ENCODE measurements around the gene ATG4D.
A peak's percentile ranks its signal among the peaks of the same experiment; 100 is the strongest.
"Not testable (repeated sequence)": the region's sequence is repeated elsewhere in the genome, so short reads cannot be mapped to it uniquely, and the experiment has no call there.

ATG4D gene

DNA sequence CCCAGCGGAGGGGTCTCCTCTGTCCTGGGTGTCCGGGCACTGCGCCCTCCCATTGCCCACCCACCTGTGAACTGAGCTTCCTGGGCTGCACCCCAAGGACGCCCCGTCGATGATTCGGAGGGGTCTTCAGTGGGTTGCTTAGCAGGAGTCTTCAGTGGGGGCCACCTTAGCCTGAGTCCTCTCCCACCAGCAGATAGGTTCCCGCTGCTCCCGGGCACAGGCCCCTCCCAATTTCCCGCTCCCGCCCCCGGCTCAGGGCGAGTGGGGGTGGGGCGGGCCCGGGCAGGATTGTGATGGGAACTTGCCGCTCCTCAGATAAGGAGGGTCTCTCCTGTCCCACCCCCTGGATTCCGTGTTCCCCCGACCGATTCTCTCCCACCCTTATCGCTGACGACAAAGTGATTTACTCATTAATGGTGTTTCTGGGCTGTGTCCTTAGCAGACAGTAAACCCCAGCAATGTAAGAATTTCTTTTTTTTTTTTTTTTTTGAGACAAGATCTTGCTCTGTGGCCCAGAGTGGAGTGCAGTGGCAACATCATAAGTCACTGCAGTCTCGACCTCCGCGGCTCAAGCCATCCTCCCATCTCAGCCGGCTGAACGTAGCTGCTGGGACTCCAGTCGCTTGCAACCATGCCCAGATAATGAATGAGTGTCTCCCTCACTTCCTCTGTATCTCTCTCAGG, 25.8 kb upstream of the ATG4D start:
- Histone ChIP-seq H3K27ac (peak overlapping the region; percentile 27 to 91 (median 76)), H3K4me3 (peak overlapping the region; percentile 42 to 64 (median 53))

DNA sequence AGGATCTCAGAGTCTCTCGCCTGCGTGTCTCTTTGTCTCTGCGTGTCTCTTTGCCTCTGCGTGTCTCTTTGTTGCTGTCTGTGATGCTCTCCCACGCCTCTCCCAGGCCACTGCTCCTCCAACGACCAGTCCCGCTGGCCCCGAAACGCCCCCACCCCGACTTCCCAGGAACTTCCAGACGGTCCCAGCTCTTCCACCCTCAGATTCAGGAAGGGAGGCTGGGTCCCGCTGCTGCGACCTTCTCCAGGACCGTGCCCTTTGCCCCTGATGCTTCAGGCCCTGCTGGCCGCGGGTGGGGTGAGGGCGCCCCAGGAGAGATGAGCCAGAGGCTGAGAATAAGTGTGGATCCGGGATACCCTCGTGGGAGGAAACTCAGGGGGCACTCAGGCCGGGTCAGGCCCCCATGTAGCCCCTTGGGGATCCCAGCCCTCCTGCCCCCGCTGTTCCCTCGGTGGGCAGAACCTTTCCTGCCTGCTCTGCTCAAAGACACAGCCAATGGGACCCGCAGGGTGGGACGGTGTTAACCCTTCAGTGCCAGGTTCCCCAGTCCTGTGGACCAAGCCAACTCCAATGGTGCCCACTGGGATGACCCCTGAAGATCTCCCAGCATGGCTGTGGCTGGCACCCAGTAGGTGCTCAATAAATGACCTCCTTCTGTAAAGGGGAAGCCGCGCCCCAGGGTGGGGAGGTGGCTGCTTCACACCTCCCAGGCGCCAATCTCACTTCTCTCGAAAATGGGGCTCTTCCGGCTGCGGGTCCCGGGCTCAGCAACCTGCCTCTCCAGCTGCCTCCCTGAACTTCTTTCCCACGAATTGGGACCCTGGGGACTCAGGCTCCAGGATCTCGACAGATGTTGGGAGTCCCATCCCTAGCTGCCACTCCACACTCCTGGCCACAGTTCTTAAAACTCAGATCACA, 25.0 kb upstream of the ATG4D start:
- Histone ChIP-seq H3K27ac (peak overlapping the region in 17 of 21 experiments; percentile 11 to 91 (median 80)), H3K4me3 (peak overlapping the region in 1 of 7 experiments; percentile 44)

DNA sequence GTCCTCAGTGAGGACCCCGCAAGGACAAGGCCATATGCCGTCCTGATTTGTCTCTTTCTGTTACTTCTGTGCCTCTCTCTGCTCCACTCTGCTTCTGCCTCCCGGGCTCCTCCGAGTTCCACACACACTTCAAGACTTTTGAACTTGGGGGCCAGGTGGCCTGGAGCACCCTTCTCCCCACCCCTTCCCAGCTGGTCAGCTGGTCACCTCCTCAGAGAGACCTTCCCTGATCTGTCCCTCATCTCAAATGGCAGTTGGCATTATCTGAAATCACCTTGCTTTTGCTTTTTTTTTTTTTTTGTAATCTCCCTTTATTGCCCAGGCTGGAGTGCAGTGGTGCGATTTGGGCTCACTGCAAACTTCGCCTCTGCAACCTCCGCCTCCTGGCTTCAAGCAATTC, 24.3 kb upstream of the ATG4D start:
- H3K4me3 ChIP-seq = no peak overlapping the region
- H3K27ac ChIP-seq = peak overlapping the region in 10 of 21 experiments; percentile 12 to 91 (median 81)

DNA sequence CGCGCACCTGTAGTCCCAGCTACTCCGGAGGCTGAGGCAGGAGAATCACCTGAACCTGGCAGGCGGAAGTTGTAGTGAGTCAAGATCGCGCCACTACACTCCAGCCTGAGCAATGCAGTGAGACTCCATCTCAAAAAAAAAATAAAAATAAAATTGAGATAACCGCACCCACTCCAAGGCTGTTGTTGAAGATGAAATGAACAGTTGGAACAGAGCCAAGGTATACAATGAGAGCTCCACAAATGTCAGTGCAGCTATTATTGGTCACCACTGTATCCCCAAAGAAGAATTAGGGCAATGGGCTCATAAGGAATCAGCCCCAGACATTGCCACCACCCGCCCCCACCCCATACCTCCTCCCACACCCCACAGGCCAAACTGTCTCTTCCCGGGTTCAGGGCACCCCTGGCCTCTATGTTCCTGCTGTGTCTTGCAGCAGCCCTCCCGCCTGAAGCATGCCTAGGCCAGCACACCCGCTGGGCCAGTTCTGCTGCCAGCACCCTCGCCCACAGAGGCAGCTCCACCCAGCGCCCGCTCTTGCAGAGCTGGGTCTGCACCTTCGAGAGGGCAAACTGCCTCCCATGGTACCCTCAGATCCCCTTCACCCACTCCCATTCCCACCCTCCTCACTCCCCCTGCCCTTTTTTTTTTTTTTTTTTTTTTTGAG, 22.9 kb upstream of the ATG4D start:
- H3K27ac ChIP-seq = peak overlapping the region in 13 of 21 experiments; percentile 2 to 82 (median 60)
- no peak overlapping the region for H3K4me3 ChIP-seq

DNA sequence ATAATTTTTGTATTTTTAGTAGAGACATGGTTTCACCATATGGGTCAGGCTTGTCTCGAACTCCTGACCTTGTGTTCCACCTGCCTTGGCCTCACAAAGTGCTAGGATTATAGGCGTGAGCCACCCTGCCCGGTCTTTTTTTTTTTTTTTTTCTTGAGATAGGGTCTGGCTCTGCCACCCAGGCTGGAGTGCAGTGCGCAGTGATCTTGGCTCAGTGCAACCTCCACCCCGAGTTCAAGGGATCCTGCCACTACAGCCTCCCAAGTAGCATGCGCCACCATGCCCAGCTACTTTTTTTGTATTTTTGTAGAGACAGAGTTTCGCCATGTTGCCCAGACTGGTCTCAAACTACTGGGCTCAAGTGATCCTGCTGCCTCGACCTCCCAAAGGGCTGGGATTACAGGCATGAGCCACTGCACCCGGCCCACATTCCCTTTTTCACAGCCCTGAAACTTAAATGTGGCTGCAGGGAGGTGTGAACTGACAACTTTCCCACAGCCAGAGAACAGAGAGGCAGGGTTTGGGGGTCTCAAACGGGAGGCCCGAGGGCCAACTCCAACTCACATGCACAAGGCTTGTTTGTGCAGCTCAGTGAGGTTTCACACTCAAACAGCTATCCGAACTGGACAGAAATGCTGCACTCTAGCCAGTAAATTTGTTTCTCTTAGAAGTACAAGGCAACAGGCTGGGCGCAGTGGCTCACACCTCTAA, 22.1 kb upstream of the ATG4D start:
- no peak overlapping the region for H3K4me3 ChIP-seq
- H3K27ac ChIP-seq = peak overlapping the region in 14 of 21 experiments; percentile 7 to 74 (median 51)

DNA sequence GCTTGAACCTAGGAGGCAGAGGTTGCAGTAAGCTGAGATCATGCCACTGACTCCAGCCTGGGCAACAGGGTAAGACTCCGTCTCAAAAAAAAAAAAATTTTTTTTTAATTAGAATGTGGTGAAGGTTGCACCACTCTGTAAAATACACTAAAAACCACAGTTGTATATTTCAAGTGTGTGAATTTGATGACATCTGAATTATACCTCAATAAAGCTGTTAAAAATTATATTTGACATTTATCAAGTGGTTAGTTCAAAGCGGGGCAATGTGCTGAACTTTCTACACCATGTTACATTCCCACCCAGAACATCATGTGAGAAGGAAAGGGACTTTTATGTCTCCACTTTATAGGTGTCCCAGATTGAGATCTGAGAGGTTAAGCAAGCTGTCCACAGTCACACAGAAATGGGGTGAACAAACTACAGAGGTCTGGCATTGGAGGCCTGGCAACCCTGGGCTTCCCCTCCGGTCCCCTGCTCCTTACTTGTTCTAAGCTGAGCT, 20.5 kb upstream of the ATG4D start:
- H3K27ac ChIP-seq = peak overlapping the region in 2 of 21 experiments; percentile 5 to 55
- H3K4me3 ChIP-seq = no peak overlapping the region

DNA sequence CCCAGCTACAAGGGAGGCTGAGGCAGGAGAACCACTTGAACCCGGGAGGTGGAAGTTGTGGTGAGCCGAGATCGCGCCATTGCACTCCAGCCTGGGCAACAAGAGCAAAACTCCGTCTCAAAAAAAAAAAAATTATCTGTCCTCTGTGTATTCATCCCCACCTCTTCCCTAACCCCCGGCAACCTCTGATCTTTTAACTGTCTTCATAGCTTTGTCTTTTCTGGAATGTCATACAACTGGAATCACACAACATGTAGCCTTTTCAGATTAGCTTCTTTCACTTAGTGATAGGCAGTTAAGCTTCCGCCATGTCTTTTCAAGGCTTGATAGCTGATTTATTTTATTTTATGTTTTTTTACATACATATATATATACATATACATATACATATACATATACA, 18.1 kb upstream of the ATG4D start:
- Histone ChIP-seq H3K27ac (no peak overlapping the region), H3K4me3 (no peak overlapping the region)

DNA sequence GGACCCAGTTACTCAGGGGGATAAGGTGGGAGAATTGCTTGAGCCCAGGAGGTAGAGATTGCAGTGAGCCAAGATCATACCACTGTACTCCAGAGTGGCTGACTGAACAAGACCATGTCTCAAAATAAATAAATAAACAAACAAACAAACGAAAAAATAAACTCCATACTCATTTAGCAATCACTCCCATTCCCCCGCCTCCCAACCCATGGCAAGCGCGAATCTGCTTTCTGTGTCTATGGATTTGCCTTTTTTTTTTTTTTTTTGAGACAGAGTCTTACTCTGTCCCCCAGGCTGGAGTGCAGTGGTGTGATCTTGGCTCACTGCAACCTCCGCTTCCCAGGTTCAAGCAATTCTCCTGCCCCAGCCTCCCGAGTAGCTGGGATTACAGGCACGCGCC, 16.8 kb upstream of the ATG4D start:
- H3K4me3 ChIP-seq, H3K27ac ChIP-seq: not testable (repeated sequence)

DNA sequence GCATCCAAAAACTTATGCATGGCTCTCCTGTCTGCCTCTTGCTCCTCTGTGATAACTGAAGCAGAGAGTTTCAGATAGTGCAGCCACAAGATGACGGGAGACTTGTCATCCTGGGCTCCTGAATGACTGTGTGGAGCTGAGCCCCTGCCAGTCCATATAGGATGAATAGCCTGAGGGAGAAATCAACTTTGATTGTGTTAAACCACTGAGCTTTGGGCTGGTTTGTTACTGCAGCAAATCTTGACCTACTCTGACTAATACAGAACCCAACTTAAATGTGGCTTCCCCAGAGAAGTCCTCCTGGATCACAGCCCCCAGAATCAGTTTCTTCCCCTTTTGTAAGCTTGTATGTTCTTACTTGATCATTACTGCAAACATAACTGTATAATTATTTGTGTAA, 11.2 kb upstream of the ATG4D start:
- H3K27ac ChIP-seq = no peak overlapping the region
- no peak overlapping the region for H3K4me3 ChIP-seq

DNA sequence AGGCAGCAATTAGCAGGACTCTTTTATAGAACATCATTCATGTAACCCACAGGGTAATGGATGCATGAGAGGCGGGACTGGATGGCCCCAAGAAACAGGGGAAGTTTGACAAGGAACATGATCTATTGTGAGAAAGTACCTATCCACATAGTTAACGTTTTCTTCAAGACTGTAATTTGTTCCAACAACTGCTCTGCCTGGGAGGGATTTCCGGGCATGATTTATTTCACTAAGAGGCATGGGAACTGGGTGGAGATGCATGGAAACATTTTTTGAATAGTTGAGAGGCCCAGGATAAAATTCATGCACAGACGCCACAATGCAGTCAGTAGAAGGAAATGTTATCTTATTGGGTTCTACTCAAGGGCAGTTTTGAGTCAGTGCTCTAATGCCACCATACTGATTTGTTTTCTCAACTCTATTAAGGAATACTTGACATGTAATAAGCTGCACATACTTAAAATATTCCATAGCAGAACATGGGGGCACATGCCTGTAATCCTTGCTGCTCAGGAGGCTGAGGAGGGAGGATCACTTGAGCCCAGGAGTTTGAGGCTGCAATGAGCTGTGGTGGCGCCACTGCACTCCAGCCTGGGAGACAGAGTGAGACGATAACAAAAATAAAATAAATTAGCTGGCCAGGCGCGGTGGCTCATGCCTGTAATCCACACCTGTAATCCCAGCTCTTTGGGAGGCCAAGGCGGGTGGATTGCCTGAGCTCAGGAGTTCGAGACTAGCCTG, 9.9 kb upstream of the ATG4D start:
- H3K4me3 ChIP-seq = no peak overlapping the region
- peak overlapping the region in 3 of 21 experiments; percentile 2 to 17 (median 15) for H3K27ac ChIP-seq

DNA sequence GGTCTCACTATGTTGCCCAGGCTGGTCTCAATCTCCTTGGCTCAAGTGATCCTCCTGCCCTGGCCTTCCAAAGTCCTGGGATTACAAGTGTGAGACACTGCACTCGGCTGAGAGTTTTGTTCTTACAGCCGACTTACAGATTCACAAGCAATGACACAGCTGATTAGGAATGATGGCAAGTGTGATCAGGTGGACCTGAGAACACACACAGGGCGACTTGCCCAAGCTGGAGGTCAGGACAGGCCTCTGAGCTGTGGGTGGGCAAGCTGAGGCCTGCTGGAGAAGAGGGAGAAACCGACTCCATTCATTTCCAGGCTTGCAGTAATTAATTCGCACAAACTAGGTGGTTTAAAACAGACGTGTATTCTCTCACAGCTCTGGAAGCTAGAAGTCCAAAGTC, 8.1 kb upstream of the ATG4D start:
- H3K4me3 ChIP-seq = no peak overlapping the region
- peak overlapping the region in 9 of 21 experiments; percentile 13 to 65 (median 49) for H3K27ac ChIP-seq

DNA sequence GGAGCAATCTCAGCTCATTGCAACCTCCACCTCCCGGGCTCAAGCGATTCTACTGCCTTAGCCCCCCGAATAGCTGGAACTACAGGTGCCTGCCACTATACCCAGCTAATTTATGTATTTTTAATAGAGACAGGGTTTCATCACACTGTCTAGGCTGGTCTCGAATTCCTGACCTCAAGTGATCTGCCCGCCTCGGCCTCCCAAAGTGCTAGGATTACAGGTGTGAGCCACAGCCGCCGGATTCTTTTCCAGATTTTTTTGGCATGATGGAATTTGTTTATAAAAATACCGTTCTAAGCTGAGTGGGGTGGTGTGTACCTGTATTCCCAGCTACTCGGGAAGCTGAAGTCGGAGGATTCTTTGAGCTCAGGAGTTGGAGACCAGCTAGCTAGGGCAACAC, 6.0 kb upstream of the ATG4D start:
- Histone ChIP-seq H3K27ac (no peak overlapping the region), H3K4me3 (no peak overlapping the region)

DNA sequence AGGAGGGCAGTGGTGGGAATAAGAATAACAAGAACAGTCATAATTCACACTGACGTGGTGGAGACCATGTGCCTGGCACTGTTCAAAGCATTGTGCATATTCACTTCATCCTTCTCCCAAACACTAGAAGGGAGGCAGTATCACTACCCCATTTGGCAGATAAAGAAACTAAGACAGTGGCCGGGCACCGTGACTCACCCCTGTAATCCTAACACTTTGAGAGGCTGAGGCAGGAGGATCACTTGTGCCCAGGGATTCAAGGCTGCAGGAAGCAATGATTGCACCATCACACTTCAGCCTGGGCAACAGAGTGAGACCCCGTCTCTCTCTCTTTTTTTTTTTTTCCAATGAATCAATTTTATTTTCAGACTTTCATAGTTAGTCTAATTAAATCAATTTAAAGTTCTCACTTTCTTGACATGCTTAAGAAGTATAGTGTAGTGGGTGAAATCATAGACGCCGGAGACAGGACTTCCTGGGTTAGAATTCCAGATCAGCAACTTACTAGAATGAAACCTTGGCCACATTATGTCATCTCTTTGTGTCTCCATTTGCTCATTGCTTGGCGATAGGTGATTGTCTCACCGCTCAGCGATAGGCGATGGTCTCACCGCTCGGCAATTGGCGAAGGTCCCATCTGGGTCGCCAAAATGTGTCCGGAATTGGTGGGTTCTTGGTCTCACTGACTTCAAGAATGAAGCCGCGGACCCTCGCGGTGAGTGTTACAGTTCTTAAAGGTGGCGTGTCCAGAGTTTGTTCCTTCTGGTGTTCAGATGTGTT, 5.3 kb upstream of the ATG4D start:
- H3K4me3 ChIP-seq = no peak overlapping the region

DNA sequence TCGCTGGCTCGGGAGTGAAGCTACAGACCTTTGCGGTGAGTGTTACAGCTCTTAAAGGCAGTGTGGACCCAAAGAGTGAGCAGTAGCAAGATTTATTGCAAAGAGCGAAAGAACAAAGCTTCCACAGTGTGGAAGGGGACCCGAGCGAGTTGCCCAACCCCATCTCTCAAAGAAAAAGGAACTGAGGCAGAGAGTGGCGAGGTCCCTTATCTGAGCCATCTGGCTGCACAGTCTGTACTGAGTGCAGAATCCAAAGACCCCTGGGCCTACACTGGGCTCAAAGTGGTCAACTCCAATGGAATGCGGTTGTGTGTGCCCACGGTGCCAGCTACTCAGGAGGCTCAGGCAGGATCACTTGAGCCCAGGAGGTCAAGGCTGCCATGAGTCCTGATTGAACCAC, 4.7 kb upstream of the ATG4D start:
- H3K27ac ChIP-seq, H3K4me3 ChIP-seq: not testable (repeated sequence)

More for the DNA sequence above, 5.3 kb upstream of the ATG4D start:
- no peak overlapping the region for H3K27ac ChIP-seq

DNA sequence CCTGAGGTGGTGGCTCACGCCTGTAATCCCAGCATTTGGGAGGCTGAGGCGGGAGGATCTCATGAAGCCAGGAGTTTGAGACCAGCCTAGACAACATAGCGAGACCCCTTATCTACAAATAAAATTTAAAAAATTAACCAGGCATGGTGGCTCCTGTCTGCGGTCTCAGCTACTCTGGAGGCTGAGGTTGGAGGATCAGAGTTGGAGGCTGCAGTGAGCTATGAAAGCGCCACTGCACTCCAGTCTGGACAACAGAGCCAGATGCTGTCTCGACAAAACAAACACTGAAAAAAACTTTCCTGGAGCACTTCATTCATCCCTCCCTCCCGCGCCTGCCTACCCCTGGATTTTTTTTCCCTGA, 665 bp upstream of the ATG4D start:
- H3K27ac ChIP-seq = peak overlapping the region in 5 of 21 experiments; percentile 90 to 99 (median 94)
- H3K4me3 ChIP-seq = peak overlapping the region in 6 of 7 experiments; percentile 81 to 99 (median 97)

DNA sequence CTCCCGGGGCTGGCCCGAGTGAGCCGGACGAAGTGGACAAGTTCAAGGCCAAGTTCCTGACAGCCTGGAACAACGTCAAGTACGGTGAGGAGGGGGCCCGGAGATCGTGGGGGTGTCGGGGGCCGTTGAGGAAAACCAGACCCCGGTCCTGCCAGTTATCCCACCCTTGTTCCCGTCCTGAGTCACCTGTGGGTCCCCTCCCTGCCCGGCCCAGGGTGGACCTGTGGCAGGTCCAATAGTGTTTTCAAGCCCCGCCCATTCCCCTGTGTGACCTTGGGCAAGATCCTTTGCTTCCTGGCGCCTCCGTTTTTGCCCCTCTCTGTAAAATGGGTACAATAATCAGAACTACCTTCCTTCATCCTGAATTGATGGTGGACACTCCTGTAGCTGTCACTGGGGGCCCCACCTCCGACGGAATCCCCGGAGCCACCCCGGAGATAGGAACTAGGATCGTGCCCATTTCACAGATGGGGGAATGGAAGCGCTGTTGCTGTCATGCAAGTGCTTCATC, 593 bp downstream of the ATG4D start:
- H3K4me3 ChIP-seq = peak overlapping the region; percentile 81 to 99 (median 97)
- H3K27ac ChIP-seq = peak overlapping the region; percentile 74 to 99 (median 92)

DNA sequence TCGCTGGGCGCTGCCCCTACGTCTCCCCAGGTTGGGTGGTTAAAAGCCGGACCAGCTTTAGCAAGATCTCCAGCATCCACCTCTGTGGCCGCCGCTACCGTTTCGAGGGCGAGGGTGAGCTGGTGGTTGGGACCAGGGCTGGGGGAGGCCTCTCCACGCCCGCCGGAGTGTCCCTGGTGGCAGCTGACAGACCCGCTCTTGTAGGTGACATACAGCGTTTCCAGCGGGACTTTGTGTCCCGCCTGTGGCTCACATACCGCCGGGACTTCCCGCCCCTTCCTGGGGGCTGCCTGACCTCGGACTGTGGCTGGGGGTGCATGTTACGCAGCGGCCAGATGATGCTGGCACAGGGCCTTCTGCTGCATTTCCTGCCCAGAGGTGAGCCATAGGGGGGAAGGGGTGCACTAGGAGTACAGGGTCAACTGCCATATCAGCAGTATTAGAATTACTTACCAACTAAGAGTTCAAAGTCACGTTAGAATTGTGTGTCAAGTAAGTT, 1.1 kb downstream of the ATG4D start:
- peak overlapping the region in 19 of 21 experiments; percentile 2 to 99 (median 92) for H3K27ac ChIP-seq
- peak overlapping the region; percentile 81 to 99 (median 97) for H3K4me3 ChIP-seq

DNA sequence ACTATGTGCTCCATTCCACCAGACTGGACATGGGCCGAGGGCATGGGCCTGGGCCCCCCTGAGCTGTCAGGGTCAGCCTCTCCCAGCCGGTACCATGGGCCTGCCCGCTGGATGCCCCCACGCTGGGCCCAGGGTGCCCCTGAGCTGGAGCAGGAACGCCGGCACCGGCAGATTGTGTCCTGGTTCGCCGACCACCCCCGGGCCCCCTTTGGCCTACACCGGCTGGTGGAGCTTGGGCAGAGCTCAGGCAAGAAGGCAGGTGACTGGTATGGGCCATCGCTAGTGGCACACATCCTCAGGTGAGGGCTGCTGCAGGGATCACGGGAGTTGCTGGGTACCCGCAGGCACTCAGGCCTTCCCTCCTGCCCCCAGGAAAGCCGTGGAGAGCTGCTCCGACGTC, 3.1 kb downstream of the ATG4D start:
- no peak overlapping the region for H3K4me3 ChIP-seq
- H3K27ac ChIP-seq = peak overlapping the region in 1 of 21 experiments; percentile 54
